Lung (tissue), 12 donors: ENCODE data around the gene CLDN10. TPM values are rescaled to one million over a fixed set of nuclear protein-coding genes. Genes with fewer than 3 reads are reported as not detected.

Experiments used
- ATAC-seq: fragments of 200-7000 bp; cut with Tn5 transposase; one replicate; pipeline ENCODE4 v1.9.1; 2020; ENCODE audit warnings: moderate number of reproducible peaks; ENCODE audit not compliant: insufficient read depth, low FRiP score
- DNase-seq, 3 donors: peaks; one replicate each; pipeline ENCODE4 v3.0.0-alpha.2; 2013 to 2017
- H3K27ac ChIP-seq, 2 donors: one replicate each; pipeline ENCODE4 v1.5.1; 2013; ENCODE audit warnings: mild to moderate bottlenecking in 2 of 2, moderate library complexity in 2 of 2, control low read depth in 1 of 2, inconsistent platforms in 1 of 2, low read depth in 1 of 2, low read length in 1 of 2
- H3K27me3 ChIP-seq, 3 donors: one replicate each; pipeline ENCODE4 v1.5.1; 2013; ENCODE audit warnings: low read length in 2 of 3; ENCODE audit not compliant: control insufficient read depth in 3 of 3, insufficient read depth in 3 of 3
- H3K36me3 ChIP-seq, 4 donors: one replicate each; pipeline ENCODE4 v1.5.1; 2013; ENCODE audit warnings: low read length in 4 of 4, mild to moderate bottlenecking in 1 of 4, moderate library complexity in 1 of 4; ENCODE audit not compliant: control insufficient read depth in 4 of 4, insufficient read depth in 4 of 4
- H3K4me1 ChIP-seq, 5 donors: one replicate each; pipeline ENCODE4 v1.5.1; 2013; ENCODE audit warnings: low read length in 5 of 5, mild to moderate bottlenecking in 2 of 5, moderate library complexity in 1 of 5; ENCODE audit not compliant: control insufficient read depth in 5 of 5, insufficient read depth in 5 of 5
- H3K4me3 ChIP-seq: one replicate; pipeline ENCODE4 v1.5.1; 2013; ENCODE audit warnings: mild to moderate bottlenecking, control low read depth, moderate library complexity
- H3K9ac ChIP-seq, 2 donors: one replicate each; pipeline ENCODE4 v1.5.1; 2013; ENCODE audit warnings: low read length in 2 of 2, control low read depth in 1 of 2; ENCODE audit not compliant: insufficient read depth in 1 of 2
- H3K9me3 ChIP-seq, 4 donors: one replicate each; pipeline ENCODE4 v1.5.1; 2013; ENCODE audit warnings: low read length in 3 of 4, mild to moderate bottlenecking in 1 of 4, moderate library complexity in 1 of 4; ENCODE audit not compliant: control insufficient read depth in 4 of 4, insufficient read depth in 3 of 4
- CTCF ChIP-seq: IDR thresholded peaks from 2 replicates; pipeline ENCODE4 v1.5.1; 2012; ENCODE audit warnings: mild to moderate bottlenecking; ENCODE audit errors: control extremely low read depth, extremely low read depth
- WGBS, 2 donors: extraction: QIAGEN DNeasy Blood & Tissue Kit; methylation state at CpG; one replicate each; pipeline ENCODE4 v1.1.7; 2013; 5-methylcytosine and 5-hydroxymethylcytosine counted together
- polyA plus RNA-seq, 2 donors: library from polyadenylated mRNA; stranded (reverse); fragments of 200-250 nt; gene quantifications; one replicate each; pipeline ENCODE4 v1.2.1, GENCODE V29; 2013
- total RNA-seq, 2 donors: library from RNA; depleted of rRNA in 1 of 2; stranded (reverse); fragments of >200 nt in 1 of 2; gene quantifications; one replicate each; pipeline ENCODE4 v1.2.1, GENCODE V29; 2014 to 2021
- donor health status: control.
- donor health status: control.
- donor health status: Bipolar disorder and iron deficiency.
- donor health status: healthy.
- donor health status: DM: yes; HTN: yes; CAD: no.

The CLDN10 gene
- total and polyA plus RNA-seq, 4 donors = 3.0 to 14.5 (median 4.6) TPM

- Histone ChIP-seq H3K27me3 (peaks cover 6 to 40% (median 25%) of the 10 kb centered on the region in 3 donors), H3K36me3 (no peaks in the 10 kb centered on the region), H3K4me3 (no peak overlapping the region), H3K9ac (no peak overlapping the region), H3K4me1 (peaks cover 0 to 10% (median 4%) of the 10 kb centered on the region in 5 donors), H3K9me3 (peaks cover 0 to 7% (median 0%) of the 10 kb centered on the region in 4 donors), H3K27ac (no peak overlapping the region)
- no peak for TF ChIP-seq CTCF
- DNase-seq (peak; percentile 35 to 50 (median 43)), ATAC-seq (no peak)
- WGBS, 2 donors = 10 to 21% methylated on average over 29 of the region's 29 CpGs
Measured at GRCh38 chr13:95553581-95554385, 1.3 kb downstream of the CLDN10 start.

GRCh38 chr13:95557013-95557412 is 4.5 kb downstream of the CLDN10 start:
- Histone ChIP-seq H3K27ac (no peak overlapping the region), H3K9ac (no peak overlapping the region), H3K4me1 (peaks cover 0 to 10% (median 4%) of the 10 kb centered on the region in 5 donors), H3K36me3 (no peaks in the 10 kb centered on the region), H3K27me3 (peaks cover 4 to 22% (median 12%) of the 10 kb centered on the region in 3 donors), H3K9me3 (peaks cover 0 to 6% (median 0%) of the 10 kb centered on the region in 4 donors), H3K4me3 (no peak overlapping the region)
- no peak for DNase-seq
- ATAC-seq = no peak
- no peak for TF ChIP-seq CTCF

- Histone ChIP-seq H3K4me1 (peaks cover 0 to 5% (median 0%) of the 10 kb centered on the region in 5 donors), H3K9ac (no peak overlapping the region), H3K36me3 (no peaks in the 10 kb centered on the region), H3K27me3 (peaks cover 0 to 9% (median 3%) of the 10 kb centered on the region in 3 donors), H3K27ac (no peak overlapping the region), H3K9me3 (no peaks in the 10 kb centered on the region), H3K4me3 (no peak overlapping the region)
- ATAC-seq (no peak), DNase-seq (no peak)
- 62 to 78% methylated on average over 6 of the region's 6 CpGs for WGBS, 2 donors
- no peak for TF ChIP-seq CTCF
Measured at GRCh38 chr13:95559100-95559499, 6.6 kb downstream of the CLDN10 start.
